HCT116 (cell line): ENCODE results near the gene ABTB1. TPM values are rescaled to one million over a fixed set of nuclear protein-coding genes. Genes with fewer than 3 reads are reported as not detected.

Experiments
- ATAC-seq: fragments of 200-7000 bp; cut with Tn5 transposase; 2 replicates; pipeline ENCODE4 v1.9.1; 2020; ENCODE audit warnings: mild to moderate bottlenecking, moderate library complexity
- BruUV-seq: library from RNA; stranded (reverse); fragments of 400-500 nt; replicated peaks from 2 replicates; lab custom pipeline; 2021; lab: Mats Ljungman, UMichigan
- CTCF ChIA-PET: fragments of 300-600 bp; sonication (Branson Sonifier 250); formaldehyde crosslinking; loops from one replicate; lab custom pipeline; 2021; ENCODE audit warnings: antibody characterized with exemption; lab: Charles Lee
- POLR2A ChIA-PET: fragments of 300-600, 350-600 bp; sonication (Branson Sonifier 250); formaldehyde crosslinking; loops from one replicate; lab custom pipeline; 2021; ENCODE audit warnings: antibody characterized with exemption; lab: Charles Lee
- RAD21 ChIA-PET, 2 experiments: fragments of 300-600 bp; sonication (Branson Sonifier 250); formaldehyde crosslinking; loops; one replicate each; lab custom pipeline; 2023; ENCODE audit warnings: low total read pairs in 2 of 2; ENCODE audit not compliant: uncharacterized antibody in 2 of 2, unreplicated experiment in 2 of 2, low non-redundant PET in 1 of 2; lab: Charles Lee
- DNase-seq: peaks from one replicate; pipeline ENCODE4 v3.0.0-alpha.2; 2010; ENCODE audit warnings: low read depth, low spot score
- H2AFZ ChIP-seq: fragments of 200-600 bp; shearing (Covaris generic), sonication (generic); 2 replicates; pipeline ENCODE4 v1.6.1; 2017; ENCODE audit warnings: low read depth, mixed run types, mixed read lengths, antibody characterized with exemption, low read length; ENCODE audit not compliant: poor library complexity, severe bottlenecking
- H3K27ac ChIP-seq: 2 replicates; pipeline ENCODE4 v1.5.1; 2012; ENCODE audit warnings: low read depth, low read length
- H3K27me3 ChIP-seq: fragments of 200-600 bp; sonication (generic); 2 replicates; pipeline ENCODE4 v1.6.1; 2016; ENCODE audit warnings: mixed run types, low read length, mixed read lengths; ENCODE audit not compliant: insufficient read depth
- H3K36me3 ChIP-seq, 2 experiments: fragments of 200-500 bp in 1 of 2; fragments of 200-600 bp in 1 of 2; sonication (Bioruptor generic) in 1 of 2; sonication (generic) in 1 of 2; 2 replicates each; pipeline versions ENCODE4 v1.5.1 to v1.6.1; 2014 to 2016; ENCODE audit warnings: low read length in 2 of 2, inconsistent platforms in 1 of 2, mixed read lengths in 1 of 2, mixed run types in 1 of 2; ENCODE audit not compliant: insufficient read depth in 2 of 2, control insufficient read depth in 1 of 2
- H3K4me1 ChIP-seq, 2 experiments: fragments of 200-600 bp in 1 of 2; sonication (generic) in 1 of 2; 2 replicates each; pipeline versions ENCODE4 v1.5.1 to v1.6.1; 2012 to 2017; ENCODE audit warnings: low read length in 2 of 2, inconsistent platforms in 1 of 2, mild to moderate bottlenecking in 1 of 2, mixed read lengths in 1 of 2, mixed run types in 1 of 2, moderate library complexity in 1 of 2; ENCODE audit not compliant: insufficient read depth in 2 of 2, control insufficient read depth in 1 of 2
- H3K4me2 ChIP-seq: fragments of 200-600 bp; sonication (generic); 2 replicates; pipeline ENCODE4 v1.6.1; 2017; ENCODE audit warnings: mixed run types, low read length, mixed read lengths
- H3K4me3 ChIP-seq, 2 experiments: fragments of 200-600 bp in 1 of 2; sonication (generic) in 1 of 2; replicated peaks in 1 of 2; 2 replicates each; pipeline ENCODE4 v1.5.1; 2011 to 2016; ENCODE audit warnings: low read length in 2 of 2, control low read depth in 1 of 2, low read depth in 1 of 2, mild to moderate bottlenecking in 1 of 2, mixed read lengths in 1 of 2, mixed run types in 1 of 2
- H3K79me2 ChIP-seq: fragments of 200-600 bp; sonication (generic); 2 replicates; pipeline ENCODE4 v1.6.1; 2017; ENCODE audit warnings: mild to moderate bottlenecking, mixed run types, low read length, moderate library complexity, mixed read lengths; ENCODE audit not compliant: insufficient read depth
- H3K9ac ChIP-seq: fragments of 200-600 bp; sonication (generic); 2 replicates; pipeline ENCODE4 v1.6.1; 2016; ENCODE audit warnings: low read length, mixed read lengths
- H3K9me2 ChIP-seq: fragments of 200-600 bp; sonication (generic), shearing (Covaris generic); 2 replicates; pipeline ENCODE4 v1.6.1; 2017; ENCODE audit warnings: mixed run types, mild to moderate bottlenecking, moderate library complexity; ENCODE audit not compliant: insufficient read depth
- H3K9me3 ChIP-seq, 2 experiments: fragments of 200-500 bp in 1 of 2; fragments of 200-600 bp in 1 of 2; sonication (Bioruptor generic) in 1 of 2; sonication (generic) in 1 of 2; 2 replicates each; pipeline ENCODE4 v1.6.1; 2014 to 2017; ENCODE audit warnings: low read length in 2 of 2, mixed read lengths in 2 of 2, inconsistent platforms in 1 of 2, low read depth in 1 of 2, mild to moderate bottlenecking in 1 of 2, mixed run types in 1 of 2, moderate library complexity in 1 of 2; ENCODE audit not compliant: control insufficient read depth in 1 of 2, insufficient read depth in 1 of 2
- H4K20me1 ChIP-seq: fragments of 200-600 bp; sonication (generic), shearing (Covaris generic); 2 replicates; pipeline ENCODE4 v1.6.1; 2017; ENCODE audit warnings: mixed run types, mild to moderate bottlenecking, moderate library complexity; ENCODE audit not compliant: insufficient read depth
- ATF3 ChIP-seq: IDR thresholded peaks from 2 replicates; pipeline ENCODE4 v1.6.1; 2012
- CBX3 ChIP-seq: IDR thresholded peaks from 2 replicates; pipeline ENCODE4 v1.6.1; 2012; ENCODE audit warnings: low read depth
- ELF1 ChIP-seq: IDR thresholded peaks from 2 replicates; pipeline ENCODE4 v1.6.1; 2012; ENCODE audit warnings: low read depth, borderline replicate concordance
- EZH2phosphoT487 ChIP-seq: fragments of 200-600 bp; IDR thresholded peaks from 2 replicates; pipeline ENCODE4 v1.6.1; 2018; ENCODE audit warnings: antibody characterized with exemption, borderline replicate concordance
- FOSL1 ChIP-seq: IDR thresholded peaks from 2 replicates; pipeline ENCODE4 v1.6.1; 2012; ENCODE audit warnings: low read depth
- JUND ChIP-seq: IDR thresholded peaks from 2 replicates; pipeline ENCODE4 v1.6.1; 2012
- POLR2A ChIP-seq: IDR thresholded peaks from 2 replicates; pipeline ENCODE4 v1.7.0; 2011; ENCODE audit warnings: borderline replicate concordance; ENCODE audit not compliant: insufficient read depth, insufficient read length; ENCODE audit errors: extremely low read depth
- POLR2AphosphoS5 ChIP-seq: IDR thresholded peaks from 2 replicates; pipeline ENCODE4 v1.6.1; 2011; ENCODE audit warnings: mild to moderate bottlenecking, low read depth, low read length, moderate library complexity
- REST ChIP-seq: IDR thresholded peaks from 2 replicates; pipeline ENCODE4 v1.6.1; 2012; ENCODE audit warnings: low read depth
- ZFX ChIP-seq: fragments of 450-650 bp; IDR thresholded peaks from 2 replicates; pipeline ENCODE4 v1.6.1; 2017
- ZNF274 ChIP-seq: fragments of 200-500 bp; sonication (Bioruptor generic); IDR thresholded peaks from 2 replicates; pipeline ENCODE4 v1.6.1; 2014; ENCODE audit warnings: mild to moderate bottlenecking, low read depth, low read length, inconsistent platforms
- intact Hi-C: fragments of 100-400 bp; cut with micrococcal nuclease; formaldehyde crosslinking; loops from 2 replicates; pipeline ENCODE4 v1.10.0; 2022
- total RNA-seq: library from RNA; stranded (reverse); gene quantifications from one replicate; pipeline ENCODE4 v1.2.1, GENCODE V29; 2021; ENCODE audit not compliant: unreplicated experiment

The ABTB1 gene
- total RNA-seq, 1 experiment from 2014 or later: 19.4 TPM

- CTCF ChIA-PET: no interaction called here
- no peaks in the 10 kb centered on the region for H4K20me1 ChIP-seq
Observed at GRCh38 chr3:127718245-127718915, 45.6 kb downstream of the ABTB1 start.

More at GRCh38 chr3:127718245-127718915, 45.6 kb downstream of the ABTB1 start:
- no peak for DNase-seq
- TF ChIP-seq ZNF274 (no peak), EZH2phosphoT487 (no peak), POLR2A (no peak), CBX3 (no peak), ELF1 (no peak), ATF3 (no peak), JUND (no peak), FOSL1 (no peak), ZFX (no peak), POLR2AphosphoS5 (no peak), REST (no peak)
- Histone ChIP-seq H3K4me3 (no peak overlapping the region), H2AFZ (no peak overlapping the region), H3K79me2 (no peaks in the 10 kb centered on the region), H3K4me2 (no peak overlapping the region), H3K9ac (no peak overlapping the region), H3K27ac (no peak overlapping the region), H3K9me2 (no peaks in the 10 kb centered on the region), H3K4me1 (no peaks in the 10 kb centered on the region), H3K9me3 (no peaks in the 10 kb centered on the region), H3K27me3 (no peaks in the 10 kb centered on the region), H3K36me3 (no peaks in the 10 kb centered on the region)
- intact Hi-C loops: no loop called here
- POLR2A ChIA-PET: no interaction called here
- no TSS peak for BruUV-seq
- no peak for ATAC-seq
- RAD21 ChIA-PET: no interaction called here
